M059J (cell line): ENCODE results near the gene PROX1. TPM values are rescaled to one million over a fixed set of nuclear protein-coding genes. Genes with fewer than 3 reads are reported as not detected.
"Not testable (repeated sequence)": the region's sequence is repeated elsewhere in the genome, so short reads cannot be mapped to it uniquely, and the experiment has no call there.

Source experiments
- DNase-seq: peaks from one replicate; pipeline ENCODE4 v3.0.0-alpha.2; 2012; ENCODE audit warnings: low read depth
- total RNA-seq: library from RNA; depleted of rRNA; stranded (reverse); fragments of >200 nt; shearing (Covaris generic); gene quantifications from 2 replicates; pipeline ENCODE4 v1.2.3, GENCODE V29; 2014

Gene PROX1
- total RNA-seq, 1 experiment from 2014 or later: 0.02 TPM

DNA sequence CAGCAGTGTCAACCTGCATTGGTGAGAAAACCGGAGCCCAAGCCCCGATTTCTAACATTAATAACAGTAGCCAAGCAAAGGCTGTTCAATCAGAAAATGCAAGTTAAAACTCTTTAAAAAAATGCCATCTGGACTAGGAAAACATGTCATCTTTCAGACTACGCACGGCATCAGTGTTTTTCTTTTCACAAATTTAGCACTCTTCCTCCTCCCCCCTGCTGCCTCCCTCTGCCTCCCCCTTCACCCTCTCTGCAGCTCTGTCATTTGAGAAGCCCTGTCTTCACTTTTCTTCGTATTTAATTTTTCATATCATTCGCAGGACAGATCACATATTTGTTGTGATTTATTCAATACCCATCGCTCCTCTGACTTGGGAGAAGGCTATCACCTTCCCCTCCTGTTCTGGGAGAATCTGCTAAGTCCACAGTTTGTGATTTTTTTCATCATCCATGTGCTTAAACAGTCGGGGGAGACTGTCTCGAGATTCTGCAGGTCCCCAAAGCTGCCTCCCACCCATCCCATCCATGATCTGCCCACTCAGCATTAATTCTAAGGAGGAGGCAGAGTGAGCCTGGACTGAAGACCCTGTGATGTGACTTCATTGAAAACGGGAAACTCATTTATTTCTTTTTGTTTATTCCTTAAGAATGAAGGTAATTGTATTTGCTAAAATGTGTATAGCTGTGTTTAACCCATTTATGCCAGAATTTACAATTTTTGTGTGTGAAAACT, 84.8 kb downstream of the PROX1 start:
- DNase-seq: no peak

DNA sequence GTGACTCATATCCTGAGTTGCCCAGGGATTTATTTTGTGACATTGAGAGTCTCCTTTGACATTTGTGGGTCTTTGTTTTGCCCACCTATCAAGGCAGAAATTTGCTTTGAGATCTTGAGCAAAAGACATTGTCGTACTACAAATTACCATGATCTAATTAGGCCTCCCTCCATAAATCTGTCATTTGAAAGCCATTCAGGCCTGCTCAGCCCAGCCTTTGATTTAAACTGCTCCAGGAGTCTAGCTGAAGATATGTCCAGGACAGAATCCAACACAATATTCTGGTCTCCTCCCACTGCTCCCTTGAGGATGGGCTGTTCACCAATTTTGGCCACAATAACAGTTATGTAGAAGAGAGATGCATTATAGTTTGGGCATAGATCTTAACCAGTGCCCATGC, 86.7 kb downstream of the PROX1 start:
- DNase-seq: no peak

GRCh38 chr1:214075305-214075998, 87.7 kb downstream of the PROX1 start:
- no peak for DNase-seq

DNA sequence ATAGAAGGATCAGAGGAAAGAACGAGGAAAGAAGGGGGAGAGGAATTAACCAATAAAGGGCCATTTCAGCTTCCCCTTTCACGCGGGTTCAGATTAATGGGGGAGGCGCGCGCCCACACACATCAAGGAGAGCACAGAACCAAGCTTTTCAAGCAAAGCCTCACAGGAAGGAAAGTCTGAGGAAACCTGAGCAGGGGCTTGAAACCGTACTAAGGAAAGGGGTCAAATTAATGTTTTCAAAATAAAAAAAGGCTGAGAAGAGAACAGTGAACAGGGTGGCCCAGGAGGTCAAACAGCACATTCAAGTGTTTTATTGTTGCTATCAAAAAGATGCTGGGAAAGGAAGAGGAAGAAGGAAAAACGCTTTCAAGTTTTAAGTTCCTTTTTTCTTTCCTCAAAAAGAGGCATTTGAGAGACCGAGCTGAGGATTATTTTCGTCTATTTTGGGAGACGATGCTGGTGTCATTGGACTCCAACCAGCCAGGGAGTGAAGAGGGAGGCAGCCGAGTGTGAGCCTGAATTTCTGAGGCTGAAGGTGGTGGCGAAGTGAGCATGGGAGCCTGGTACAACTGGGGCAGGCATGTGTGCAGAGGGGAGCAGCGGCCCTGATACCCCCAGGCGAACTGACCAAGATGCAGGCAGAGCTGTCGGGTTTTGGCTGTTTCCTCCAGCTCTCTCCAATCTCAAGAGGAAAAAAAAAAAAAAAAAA, 88.4 kb downstream of the PROX1 start:
- DNase-seq: no peak

DNA sequence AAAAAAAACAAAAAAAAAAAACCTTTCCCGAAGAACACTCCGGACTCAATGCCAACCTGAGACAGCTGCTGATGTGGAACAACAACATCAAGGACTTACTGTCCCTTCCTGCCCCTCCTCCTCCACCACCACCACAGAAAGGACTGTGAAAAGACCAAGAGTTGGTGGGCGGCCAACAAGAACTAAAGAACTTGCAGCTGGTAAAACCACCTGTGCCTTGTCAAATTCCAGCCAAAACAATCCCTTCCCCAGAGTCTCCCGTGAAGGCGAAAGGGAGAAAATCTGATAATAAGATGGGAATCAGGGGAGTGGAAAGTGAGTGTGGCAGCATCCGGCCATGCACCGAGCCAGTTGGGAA, 88.9 kb downstream of the PROX1 start:
- DNase-seq: no peak

GRCh38 chr1:214078950-214079349, 91.2 kb downstream of the PROX1 start:
- DNase-seq: no peak

DNA sequence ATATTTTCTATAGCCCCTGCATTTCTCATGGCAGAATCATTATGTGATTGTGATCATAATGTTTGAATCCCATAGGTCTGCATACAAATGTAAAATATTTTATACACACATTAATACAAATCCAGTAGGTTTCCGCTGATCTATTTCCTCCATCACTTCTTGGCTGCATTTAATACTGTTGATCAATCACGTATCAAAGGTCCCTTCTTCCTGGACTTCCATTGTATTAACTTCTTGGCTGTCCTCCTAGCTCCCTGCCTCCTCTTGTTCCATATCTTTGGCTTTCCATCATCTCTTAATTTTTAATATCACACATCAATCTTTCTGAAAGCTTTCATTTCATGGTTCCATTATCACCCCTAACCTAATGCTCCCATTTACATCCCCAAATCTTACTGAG, 97.6 kb downstream of the PROX1 start:
- no peak for DNase-seq

- DNase-seq: peak; percentile 8
These were observed 99.2 kb downstream of the PROX1 start for GRCh38 chr1:214086945-214087344.

DNA sequence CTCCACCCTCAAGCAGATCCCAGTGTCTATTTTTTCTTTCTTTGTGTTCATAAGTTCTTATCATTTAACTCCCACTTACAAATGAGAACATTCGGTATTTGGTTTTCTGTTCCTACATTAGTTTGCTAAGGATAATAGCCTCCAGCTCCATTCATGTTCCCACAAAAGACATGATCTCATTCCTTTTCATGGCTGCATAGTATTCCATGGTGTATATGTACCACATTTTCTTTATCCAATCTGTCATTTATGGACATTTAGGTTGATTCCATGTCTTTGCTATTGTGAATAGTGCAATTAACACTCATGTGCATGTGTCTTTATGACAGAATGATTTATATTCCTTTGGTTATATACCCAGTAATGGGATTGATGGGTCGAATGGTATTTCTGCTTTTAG, 101.2 kb downstream of the PROX1 start:
- not testable (repeated sequence) for DNase-seq
